ENCODE data around the gene ATF7. TPM values are rescaled to one million over a fixed set of nuclear protein-coding genes. Genes with fewer than 3 reads are reported as not detected.
"Not testable (repeated sequence)": the region's sequence is repeated elsewhere in the genome, so short reads cannot be mapped to it uniquely, and the experiment has no call there.

Gene ATF7
- total and polyA plus RNA-seq, 2 donors (not counting 1 experiment from before 2014, with no cell fraction given) = 15.7 to 42.2 TPM

DNA sequence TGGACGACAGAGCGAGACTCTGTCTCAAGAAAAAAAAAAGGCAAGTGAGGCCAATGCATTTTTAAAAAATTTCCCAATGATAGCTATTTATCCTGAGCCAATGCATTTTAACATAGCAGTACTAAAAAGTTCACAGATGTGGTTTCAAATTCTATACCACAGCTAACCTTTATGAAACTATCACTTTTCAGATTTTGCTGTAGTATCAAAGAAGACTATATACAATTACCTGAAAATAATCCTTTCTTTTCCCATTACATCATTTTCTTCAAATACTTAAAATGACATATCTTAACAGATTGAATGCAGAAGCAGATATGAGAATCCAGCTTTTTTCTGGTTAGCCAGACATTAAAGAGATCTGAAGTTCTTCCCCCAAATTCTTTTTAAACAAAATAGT, 13.2 kb downstream of the ATF7 start:
- Histone ChIP-seq H3K4me3 (ENCODE audit: control extremely low read depth in 1 of 5, extremely low read depth in 1 of 5, insufficient read depth in 1 of 5, low read depth in 2 of 5, low read length in 4 of 5) (no peak overlapping the region), H3K79me2 (ENCODE audit: control insufficient read depth, insufficient read depth, low read length) (peaks cover 96% of the 10 kb centered on the region), H3K36me3 (replicated peaks in 1 of 2; ENCODE audit: control extremely low read depth in 1 of 2, control insufficient read depth in 1 of 2, extremely low read depth in 1 of 2, insufficient read depth in 2 of 2, low read length in 1 of 2) (peaks cover 3 to 10% of the 10 kb centered on the region in 2 experiments), H2AFZ (ENCODE audit: insufficient read depth, low read depth, low read length, poor library complexity, severe bottlenecking) (no peak overlapping the region), H3K27ac (ENCODE audit: low read length in 2 of 2) (no peak overlapping the region), H3K9ac (ENCODE audit: low read length) (no peak overlapping the region), H3K4me2 (replicated peaks; ENCODE audit: low read depth, low read length, poor library complexity, severe bottlenecking) (no peak overlapping the region), H3K4me1 (ENCODE audit: control insufficient read depth in 2 of 2, insufficient read depth in 2 of 2, low read length in 2 of 2) (peaks cover 7 to 10% of the 10 kb centered on the region in 2 donors), H4K20me1 (ENCODE audit: control insufficient read depth, insufficient read depth, low read length, poor library complexity, severe bottlenecking) (peaks cover 9% of the 10 kb centered on the region), H3K27me3 (replicated peaks in 1 of 4; ENCODE audit: control extremely low read depth in 1 of 4, control insufficient read depth in 3 of 4, insufficient read depth in 4 of 4, low read length in 3 of 4) (no peaks in the 10 kb centered on the region), H3K9me3 (ENCODE audit: control extremely low read depth in 1 of 3, control insufficient read depth in 2 of 3, insufficient read depth in 1 of 3, low read length in 2 of 3) (no peaks in the 10 kb centered on the region)
- no peaks in the 10 kb centered on the region for H3K27me3 Mint-ChIP-seq
- intact Hi-C loops (cut with micrococcal nuclease) = no loop called here
- WGBS (ENCODE audit: insufficient coverage) = 100% methylated on average over 2 of the region's 2 CpGs
- POLR2A ChIA-PET = no interaction called here
- H3K9me3 Mint-ChIP-seq (ENCODE audit: insufficient read depth) = no peaks in the 10 kb centered on the region
- CTCF ChIA-PET = interaction anchor here (0.8 kb wide), 1 partner anchor 14 kb away, joined by 4 read pairs; no protein-coding TSS in a partner anchor
- TF ChIP-seq, protein P1, sequence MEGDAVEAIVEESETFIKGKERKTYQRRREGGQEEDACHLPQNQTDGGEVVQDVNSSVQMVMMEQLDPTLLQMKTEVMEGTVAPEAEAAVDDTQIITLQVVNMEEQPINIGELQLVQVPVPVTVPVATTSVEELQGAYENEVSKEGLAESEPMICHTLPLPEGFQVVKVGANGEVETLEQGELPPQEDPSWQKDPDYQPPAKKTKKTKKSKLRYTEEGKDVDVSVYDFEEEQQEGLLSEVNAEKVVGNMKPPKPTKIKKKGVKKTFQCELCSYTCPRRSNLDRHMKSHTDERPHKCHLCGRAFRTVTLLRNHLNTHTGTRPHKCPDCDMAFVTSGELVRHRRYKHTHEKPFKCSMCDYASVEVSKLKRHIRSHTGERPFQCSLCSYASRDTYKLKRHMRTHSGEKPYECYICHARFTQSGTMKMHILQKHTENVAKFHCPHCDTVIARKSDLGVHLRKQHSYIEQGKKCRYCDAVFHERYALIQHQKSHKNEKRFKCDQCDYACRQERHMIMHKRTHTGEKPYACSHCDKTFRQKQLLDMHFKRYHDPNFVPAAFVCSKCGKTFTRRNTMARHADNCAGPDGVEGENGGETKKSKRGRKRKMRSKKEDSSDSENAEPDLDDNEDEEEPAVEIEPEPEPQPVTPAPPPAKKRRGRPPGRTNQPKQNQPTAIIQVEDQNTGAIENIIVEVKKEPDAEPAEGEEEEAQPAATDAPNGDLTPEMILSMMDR (IDR thresholded peaks at IDR 0.05) = no peak
- TF ChIP-seq EZH2 (IDR thresholded peaks at IDR 0.05; ENCODE audit: borderline replicate concordance, insufficient read depth, low read depth, low read length, poor library complexity, severe bottlenecking) = no peak
- H3K4me3 Mint-ChIP-seq = no peak overlapping the region
- H3K4me1 Mint-ChIP-seq = peaks cover 12% of the 10 kb centered on the region
- DNase-seq = no peak
- no peak for ATAC-seq (ENCODE audit: low read depth)
- no peak overlapping the region for H3K27ac Mint-ChIP-seq

DNA sequence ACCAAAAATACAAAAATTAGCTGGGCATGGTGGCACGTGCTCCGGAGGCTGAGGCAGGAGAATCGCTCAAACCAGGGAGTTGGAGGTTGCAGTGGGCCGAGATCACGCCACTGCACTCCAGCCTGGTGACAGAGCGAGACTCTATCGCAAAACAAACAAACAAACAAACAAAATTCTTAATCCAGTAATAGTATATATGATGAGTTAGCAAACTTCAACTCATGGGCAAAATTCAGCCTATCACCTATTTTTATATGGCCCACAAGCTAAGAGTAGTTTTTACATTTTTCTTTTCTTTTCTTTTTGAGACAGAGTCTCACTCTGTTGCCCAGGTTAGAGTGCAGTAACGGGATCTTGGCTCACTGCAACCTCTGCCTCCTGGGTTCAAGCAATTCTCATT, 14.9 kb downstream of the ATF7 start:
- Mint-ChIP-seq H3K27ac (no peak overlapping the region), H3K9me3 (ENCODE audit: insufficient read depth) (no peaks in the 10 kb centered on the region), H3K4me3 (no peak overlapping the region), H3K27me3 (no peaks in the 10 kb centered on the region), H3K4me1 (peaks cover 3% of the 10 kb centered on the region)
- H3K4me2 ChIP-seq (replicated peaks; ENCODE audit: low read depth, low read length, poor library complexity, severe bottlenecking) = no peak overlapping the region
- H3K27ac ChIP-seq (ENCODE audit: low read length in 2 of 2) = no peak overlapping the region
- ChIA-PET CTCF (interaction anchor here (1.2 kb wide), 1 partner anchor 13 kb away, joined by 3 read pairs; no protein-coding TSS in a partner anchor), POLR2A (no interaction called here)
- WGBS (ENCODE audit: insufficient coverage) = 100% methylated on average over 1 of the region's 8 CpGs
- intact Hi-C loops (cut with micrococcal nuclease) = no loop called here
- no peak overlapping the region for H2AFZ ChIP-seq (ENCODE audit: insufficient read depth, low read depth, low read length, poor library complexity, severe bottlenecking)
- ATAC-seq (ENCODE audit: low read depth) = no peak
- no peak overlapping the region for H3K4me3 ChIP-seq (ENCODE audit: control extremely low read depth in 1 of 5, extremely low read depth in 1 of 5, insufficient read depth in 1 of 5, low read depth in 2 of 5, low read length in 4 of 5)
- H3K4me1 ChIP-seq (ENCODE audit: control insufficient read depth in 2 of 2, insufficient read depth in 2 of 2, low read length in 2 of 2) = no peaks in the 10 kb centered on the region
- H4K20me1 ChIP-seq (ENCODE audit: control insufficient read depth, insufficient read depth, low read length, poor library complexity, severe bottlenecking) = peaks cover 9% of the 10 kb centered on the region
- H3K36me3 ChIP-seq (replicated peaks in 1 of 2; ENCODE audit: control extremely low read depth in 1 of 2, control insufficient read depth in 1 of 2, extremely low read depth in 1 of 2, insufficient read depth in 2 of 2, low read length in 1 of 2) = peaks cover 3 to 10% of the 10 kb centered on the region in 2 experiments
- H3K9ac ChIP-seq (ENCODE audit: low read length) = no peak overlapping the region
- H3K27me3 ChIP-seq (replicated peaks in 1 of 4; ENCODE audit: control extremely low read depth in 1 of 4, control insufficient read depth in 3 of 4, insufficient read depth in 4 of 4, low read length in 3 of 4) = no peaks in the 10 kb centered on the region
- TF ChIP-seq, protein P1 (IDR thresholded peaks at IDR 0.05) = no peak
- no peak for TF ChIP-seq EZH2 (IDR thresholded peaks at IDR 0.05; ENCODE audit: borderline replicate concordance, insufficient read depth, low read depth, low read length, poor library complexity, severe bottlenecking)
- no peak for DNase-seq
- peaks cover 89% of the 10 kb centered on the region for H3K79me2 ChIP-seq (ENCODE audit: control insufficient read depth, insufficient read depth, low read length)
- H3K9me3 ChIP-seq (ENCODE audit: control extremely low read depth in 1 of 3, control insufficient read depth in 2 of 3, insufficient read depth in 1 of 3, low read length in 2 of 3) = no peaks in the 10 kb centered on the region

DNA sequence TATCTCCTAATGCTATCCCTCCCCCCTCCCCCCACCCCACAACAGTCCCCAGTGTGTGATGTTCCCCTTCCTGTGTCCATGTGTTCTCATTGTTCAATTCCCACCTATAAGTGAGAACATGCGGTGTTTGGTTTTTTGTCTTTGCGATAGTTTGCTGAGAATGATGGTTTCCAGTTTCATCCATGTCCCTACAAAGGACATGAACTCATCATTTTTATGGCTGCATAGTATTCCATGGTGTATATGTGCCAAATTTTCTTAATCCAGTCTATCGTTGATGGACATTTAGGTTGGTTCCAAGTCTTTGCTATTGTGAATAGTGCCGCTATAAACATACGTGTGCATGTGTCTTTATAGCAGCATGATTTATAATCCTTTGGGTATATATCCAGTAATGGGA, 19.5 kb downstream of the ATF7 start:
- H3K4me3 Mint-ChIP-seq; ATAC-seq (ENCODE audit: low read depth); H3K36me3 ChIP-seq (replicated peaks in 1 of 2; ENCODE audit: control extremely low read depth in 1 of 2, control insufficient read depth in 1 of 2, extremely low read depth in 1 of 2, insufficient read depth in 2 of 2, low read length in 1 of 2); H3K9me3 Mint-ChIP-seq (ENCODE audit: insufficient read depth); H3K9me3 ChIP-seq (ENCODE audit: control extremely low read depth in 1 of 3, control insufficient read depth in 2 of 3, insufficient read depth in 1 of 3, low read length in 2 of 3); H3K27me3 ChIP-seq (replicated peaks in 1 of 4; ENCODE audit: control extremely low read depth in 1 of 4, control insufficient read depth in 3 of 4, insufficient read depth in 4 of 4, low read length in 3 of 4); H3K27ac ChIP-seq (ENCODE audit: low read length in 2 of 2); H3K27ac Mint-ChIP-seq; POLR2A ChIA-PET; H3K4me2 ChIP-seq (replicated peaks; ENCODE audit: low read depth, low read length, poor library complexity, severe bottlenecking); H3K27me3 Mint-ChIP-seq; H4K20me1 ChIP-seq (ENCODE audit: control insufficient read depth, insufficient read depth, low read length, poor library complexity, severe bottlenecking); H3K4me3 ChIP-seq (ENCODE audit: control extremely low read depth in 1 of 5, extremely low read depth in 1 of 5, insufficient read depth in 1 of 5, low read depth in 2 of 5, low read length in 4 of 5); H2AFZ ChIP-seq (ENCODE audit: insufficient read depth, low read depth, low read length, poor library complexity, severe bottlenecking); intact Hi-C loops (cut with micrococcal nuclease); CTCF ChIA-PET; H3K9ac ChIP-seq (ENCODE audit: low read length); DNase-seq: not testable (repeated sequence)
- peaks cover 66% of the 10 kb centered on the region for H3K79me2 ChIP-seq (ENCODE audit: control insufficient read depth, insufficient read depth, low read length)
- WGBS (ENCODE audit: insufficient coverage) = no CpG with 5 or more reads among the region's 5 CpGs
- H3K4me1 ChIP-seq (ENCODE audit: control insufficient read depth in 2 of 2, insufficient read depth in 2 of 2, low read length in 2 of 2) = peaks cover 8 to 19% of the 10 kb centered on the region in 2 donors
- peaks cover 25% of the 10 kb centered on the region for H3K4me1 Mint-ChIP-seq

All from B cell (primary cell).